ENCODE measurements around the gene FAM13C. TPM values are rescaled to one million over a fixed set of nuclear protein-coding genes. Genes with fewer than 3 reads are reported as not detected.

Gene FAM13C
- total RNA-seq, 2 donors from 2014 or later = not detected

GRCh38 chr10:59382831-59383295, 20.5 kb upstream of the FAM13C start:
- ATAC-seq (replicated peaks in 1 of 2) (no peak), DNase-seq (no peak)
- no peaks in the 10 kb centered on the region for H3K9me3 Mint-ChIP-seq
- no peak overlapping the region for H3K4me3 Mint-ChIP-seq
- no peaks in the 10 kb centered on the region for H3K27me3 Mint-ChIP-seq (ENCODE audit: low read depth)
- H3K36me3 Mint-ChIP-seq (ENCODE audit: insufficient read depth in 2 of 2) = no peaks in the 10 kb centered on the region
- H3K27ac Mint-ChIP-seq = no peak overlapping the region
- no peaks in the 10 kb centered on the region for H3K4me1 Mint-ChIP-seq (ENCODE audit: low read depth)

GRCh38 chr10:59381687-59382086, 19.3 kb upstream of the FAM13C start:
- Mint-ChIP-seq H3K4me3 (no peak overlapping the region), H3K27me3 (ENCODE audit: low read depth) (no peaks in the 10 kb centered on the region), H3K9me3 (no peaks in the 10 kb centered on the region), H3K4me1 (ENCODE audit: low read depth) (no peaks in the 10 kb centered on the region), H3K27ac (no peak overlapping the region), H3K36me3 (ENCODE audit: insufficient read depth in 2 of 2) (no peaks in the 10 kb centered on the region)
- DNase-seq (no peak), ATAC-seq (replicated peaks in 1 of 2) (no peak)

- no peak for DNase-seq
- no peaks in the 10 kb centered on the region for H3K4me1 Mint-ChIP-seq (ENCODE audit: low read depth)
- no peak overlapping the region for H3K27ac Mint-ChIP-seq
- no peaks in the 10 kb centered on the region for H3K36me3 Mint-ChIP-seq (ENCODE audit: insufficient read depth in 2 of 2)
- H3K27me3 Mint-ChIP-seq (ENCODE audit: low read depth) = no peaks in the 10 kb centered on the region
- H3K9me3 Mint-ChIP-seq = no peaks in the 10 kb centered on the region
- ATAC-seq (replicated peaks in 1 of 2) = no peak
- no peak overlapping the region for H3K4me3 Mint-ChIP-seq
Measured at GRCh38 chr10:59376846-59377245, 14.5 kb upstream of the FAM13C start.

- Mint-ChIP-seq H3K27me3 (ENCODE audit: low read depth) (no peaks in the 10 kb centered on the region), H3K9me3 (no peaks in the 10 kb centered on the region), H3K4me1 (ENCODE audit: low read depth) (no peaks in the 10 kb centered on the region), H3K27ac (no peak overlapping the region), H3K36me3 (ENCODE audit: insufficient read depth in 2 of 2) (no peaks in the 10 kb centered on the region), H3K4me3 (no peak overlapping the region)
- no peak for ATAC-seq (replicated peaks in 1 of 2)
- DNase-seq = no peak
Measured at GRCh38 chr10:59375990-59376389, 13.6 kb upstream of the FAM13C start.

GRCh38 chr10:59374916-59375315, 12.6 kb upstream of the FAM13C start:
- no peak overlapping the region for H3K27ac Mint-ChIP-seq
- ATAC-seq (replicated peaks in 1 of 2) (no peak), DNase-seq (no peak)
- H3K9me3 Mint-ChIP-seq = no peaks in the 10 kb centered on the region
- H3K27me3 Mint-ChIP-seq (ENCODE audit: low read depth) = no peaks in the 10 kb centered on the region
- H3K4me1 Mint-ChIP-seq (ENCODE audit: low read depth) = no peaks in the 10 kb centered on the region
- H3K4me3 Mint-ChIP-seq = no peak overlapping the region
- H3K36me3 Mint-ChIP-seq (ENCODE audit: insufficient read depth in 2 of 2) = no peaks in the 10 kb centered on the region

- H3K9me3 Mint-ChIP-seq = no peaks in the 10 kb centered on the region
- no peaks in the 10 kb centered on the region for H3K4me1 Mint-ChIP-seq (ENCODE audit: low read depth)
- DNase-seq = no peak
- H3K27me3 Mint-ChIP-seq (ENCODE audit: low read depth) = no peaks in the 10 kb centered on the region
- ATAC-seq (replicated peaks in 1 of 2) = no peak
- no peaks in the 10 kb centered on the region for H3K36me3 Mint-ChIP-seq (ENCODE audit: insufficient read depth in 2 of 2)
- no peak overlapping the region for H3K4me3 Mint-ChIP-seq
- no peak overlapping the region for H3K27ac Mint-ChIP-seq
Measured at GRCh38 chr10:59373071-59373470, 10.7 kb upstream of the FAM13C start.

GRCh38 chr10:59372543-59372942, 10.2 kb upstream of the FAM13C start:
- H3K4me3 Mint-ChIP-seq = no peak overlapping the region
- H3K27ac Mint-ChIP-seq = no peak overlapping the region
- H3K36me3 Mint-ChIP-seq (ENCODE audit: insufficient read depth in 2 of 2) = no peaks in the 10 kb centered on the region
- no peaks in the 10 kb centered on the region for H3K27me3 Mint-ChIP-seq (ENCODE audit: low read depth)
- no peak for ATAC-seq (replicated peaks in 1 of 2)
- no peaks in the 10 kb centered on the region for H3K4me1 Mint-ChIP-seq (ENCODE audit: low read depth)
- H3K9me3 Mint-ChIP-seq = no peaks in the 10 kb centered on the region
- no peak for DNase-seq

- DNase-seq (no peak), ATAC-seq (replicated peaks in 1 of 2) (no peak)
- Mint-ChIP-seq H3K9me3 (no peaks in the 10 kb centered on the region), H3K4me3 (no peak overlapping the region), H3K4me1 (ENCODE audit: low read depth) (peaks cover 7% of the 10 kb centered on the region), H3K27me3 (ENCODE audit: low read depth) (peaks cover 30% of the 10 kb centered on the region), H3K27ac (no peak overlapping the region), H3K36me3 (ENCODE audit: insufficient read depth in 2 of 2) (no peaks in the 10 kb centered on the region)
Measured at GRCh38 chr10:59366290-59366689, 3.9 kb upstream of the FAM13C start.

GRCh38 chr10:59363446-59363958, 1.2 kb upstream of the FAM13C start:
- H3K36me3 Mint-ChIP-seq (ENCODE audit: insufficient read depth in 2 of 2) = no peaks in the 10 kb centered on the region
- H3K4me1 Mint-ChIP-seq (ENCODE audit: low read depth) = peaks cover 7% of the 10 kb centered on the region
- H3K4me3 Mint-ChIP-seq = no peak overlapping the region
- H3K9me3 Mint-ChIP-seq = no peaks in the 10 kb centered on the region
- no peak overlapping the region for H3K27ac Mint-ChIP-seq
- ATAC-seq (replicated peaks in 1 of 2) = no peak
- H3K27me3 Mint-ChIP-seq (ENCODE audit: low read depth) = peaks cover 38% of the 10 kb centered on the region
- DNase-seq = no peak

GRCh38 chr10:59362959-59363381, 621 bp upstream of the FAM13C start:
- H3K4me3 Mint-ChIP-seq = peak overlapping the region; percentile 68 to 69
- no peak overlapping the region for H3K27ac Mint-ChIP-seq
- DNase-seq (peak in 1 of 2 donors; percentile 0), ATAC-seq (replicated peaks in 1 of 2) (peak; percentile 36)
- H3K36me3 Mint-ChIP-seq (ENCODE audit: insufficient read depth in 2 of 2) = no peaks in the 10 kb centered on the region
- peaks cover 7% of the 10 kb centered on the region for H3K4me1 Mint-ChIP-seq (ENCODE audit: low read depth)
- no peaks in the 10 kb centered on the region for H3K9me3 Mint-ChIP-seq
- H3K27me3 Mint-ChIP-seq (ENCODE audit: low read depth) = peaks cover 40% of the 10 kb centered on the region

GRCh38 chr10:59361663-59362143, 646 bp downstream of the FAM13C start:
- Mint-ChIP-seq H3K27ac (no peak overlapping the region), H3K4me3 (peak overlapping the region; percentile 69 to 75), H3K36me3 (ENCODE audit: insufficient read depth in 2 of 2) (no peaks in the 10 kb centered on the region), H3K4me1 (ENCODE audit: low read depth) (peaks cover 7% of the 10 kb centered on the region), H3K9me3 (no peaks in the 10 kb centered on the region), H3K27me3 (ENCODE audit: low read depth) (peaks cover 40% of the 10 kb centered on the region)
- no peak for DNase-seq
- ATAC-seq (replicated peaks in 1 of 2) = peak; percentile 49 to 53

GRCh38 chr10:59360605-59361405, 1.5 kb downstream of the FAM13C start:
- no peaks in the 10 kb centered on the region for H3K9me3 Mint-ChIP-seq
- peaks cover 40% of the 10 kb centered on the region for H3K27me3 Mint-ChIP-seq (ENCODE audit: low read depth)
- H3K36me3 Mint-ChIP-seq (ENCODE audit: insufficient read depth in 2 of 2) = no peaks in the 10 kb centered on the region
- DNase-seq (no peak), ATAC-seq (replicated peaks in 1 of 2) (no peak)
- H3K4me3 Mint-ChIP-seq = no peak overlapping the region
- H3K27ac Mint-ChIP-seq = no peak overlapping the region
- H3K4me1 Mint-ChIP-seq (ENCODE audit: low read depth) = peaks cover 7% of the 10 kb centered on the region

- Mint-ChIP-seq H3K9me3 (no peaks in the 10 kb centered on the region), H3K4me1 (ENCODE audit: low read depth) (peaks cover 7% of the 10 kb centered on the region), H3K27me3 (ENCODE audit: low read depth) (peaks cover 26% of the 10 kb centered on the region), H3K27ac (no peak overlapping the region), H3K4me3 (no peak overlapping the region), H3K36me3 (ENCODE audit: insufficient read depth in 2 of 2) (no peaks in the 10 kb centered on the region)
- no peak for ATAC-seq (replicated peaks in 1 of 2)
- DNase-seq = no peak
Measured at GRCh38 chr10:59358576-59358975, 3.8 kb downstream of the FAM13C start.

Measured in activated T-cell treated with anti-CD3 and anti-CD28 coated beads, Interleukin-2, amount 50 U/mL, for 72 hours (primary cell).